CD4-positive, alpha-beta T cell treated with Interleukin-6 at 100 ng/mL for 8 hours (primary cell): ENCODE measurements around the gene C14orf180.

Source experiments
- DNase-seq: peaks from one replicate; pipeline ENCODE4 v3.0.0-alpha.2; 2020; ENCODE audit warnings: mixed read lengths, low spot score

C14orf180 gene

DNA sequence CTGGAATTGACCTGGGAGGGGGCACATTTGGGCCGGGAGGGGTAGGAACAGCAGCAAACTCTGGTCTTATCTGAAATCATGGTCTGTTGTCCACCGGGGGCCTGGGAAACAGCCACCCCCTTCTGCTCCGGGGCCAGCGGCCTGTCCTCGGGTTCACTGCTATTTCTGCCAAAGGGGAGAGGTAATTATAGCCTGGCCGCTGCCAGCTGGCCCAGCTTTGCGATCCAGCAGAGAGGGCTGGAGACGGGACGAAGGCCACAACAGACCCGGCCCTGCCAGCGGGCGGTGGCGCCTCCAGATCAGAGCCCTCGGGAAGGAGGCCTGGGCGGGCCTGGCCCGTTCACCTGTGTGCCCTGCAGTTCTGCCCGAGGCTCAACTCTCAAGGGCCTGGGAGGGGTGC lies at the start of gene C14orf180:
TSS of gene C14orf180 (plus strand) at position 258 of the 400 bp plus-strand sequence. CDS start 6,667 bp downstream, outside the sequence.
- DNase-seq: no peak

DNA sequence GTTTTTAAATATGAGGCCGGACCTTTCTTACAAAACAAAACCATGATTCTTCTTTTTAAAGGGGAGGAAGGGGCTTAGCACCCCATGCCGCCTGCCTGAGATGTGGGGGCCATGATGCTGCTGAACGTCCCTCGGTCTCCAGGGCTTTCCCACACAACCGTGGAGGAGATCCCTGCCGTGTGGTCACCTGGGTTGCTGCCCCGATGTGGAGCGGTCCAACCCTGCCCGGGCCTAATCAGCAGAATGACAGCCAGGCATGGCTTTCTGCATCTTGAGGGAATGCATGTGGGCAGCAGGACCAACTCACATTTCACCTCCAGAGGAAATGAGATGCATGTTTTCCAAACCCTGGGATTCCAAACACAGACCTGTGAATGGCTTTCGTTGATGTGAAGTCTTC lies 48.9 kb upstream of the C14orf180 start:
- DNase-seq: no peak

DNA sequence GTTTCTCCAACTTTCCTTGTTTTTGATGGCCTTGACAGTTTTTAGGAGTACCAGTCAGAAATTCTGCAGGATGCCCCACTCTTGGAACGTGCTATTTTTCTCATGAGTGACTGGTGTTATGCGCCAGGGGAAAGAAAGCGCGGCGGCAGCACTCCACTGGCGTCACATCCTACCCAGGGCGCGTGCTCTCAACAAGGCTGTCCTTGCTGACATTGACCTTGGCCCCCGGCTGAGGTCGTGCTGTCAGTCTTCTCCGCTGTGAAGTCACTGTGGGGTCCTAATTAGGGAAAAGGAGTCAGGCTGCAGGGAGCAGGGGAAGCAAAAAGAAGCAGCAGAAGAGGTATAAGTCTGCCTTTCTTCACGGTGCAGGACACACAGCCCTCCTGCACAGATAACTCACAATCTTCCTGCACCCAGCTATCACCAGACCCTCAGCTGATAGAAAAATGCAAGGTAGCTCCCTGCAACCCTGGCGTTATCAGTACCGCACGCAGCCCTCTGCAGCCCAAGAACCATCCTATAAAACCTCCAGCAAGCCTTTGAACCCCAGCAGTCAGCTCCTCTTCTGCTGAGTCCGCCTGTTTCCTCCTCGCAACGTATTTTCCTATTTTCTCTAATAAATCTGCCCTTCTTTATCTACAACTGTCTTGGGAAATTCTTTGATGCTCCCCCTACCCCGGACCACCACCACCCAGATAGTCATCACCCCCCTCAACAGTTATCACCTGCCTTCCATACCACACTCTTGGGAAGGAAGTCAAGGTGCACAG lies 48.0 kb upstream of the C14orf180 start:
- no peak for DNase-seq

DNA sequence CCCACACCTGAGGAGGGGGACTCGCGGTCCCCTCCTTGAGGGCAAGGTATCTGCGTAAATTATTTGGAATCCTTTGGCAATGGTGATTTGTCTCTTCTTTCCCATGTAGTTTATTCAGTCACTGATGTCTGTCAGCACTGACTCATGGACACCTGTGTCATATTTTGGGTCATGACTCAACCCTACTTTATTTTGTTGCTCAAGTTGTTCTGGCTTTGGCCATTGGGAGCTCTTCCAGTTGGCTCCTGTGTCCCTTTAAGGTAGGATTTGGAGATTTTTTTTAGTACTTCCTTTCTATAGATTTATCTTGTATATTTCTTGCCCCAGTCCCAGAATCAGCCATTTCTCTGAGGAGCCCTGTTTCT lies 47.4 kb upstream of the C14orf180 start:
- DNase-seq: no peak

DNA sequence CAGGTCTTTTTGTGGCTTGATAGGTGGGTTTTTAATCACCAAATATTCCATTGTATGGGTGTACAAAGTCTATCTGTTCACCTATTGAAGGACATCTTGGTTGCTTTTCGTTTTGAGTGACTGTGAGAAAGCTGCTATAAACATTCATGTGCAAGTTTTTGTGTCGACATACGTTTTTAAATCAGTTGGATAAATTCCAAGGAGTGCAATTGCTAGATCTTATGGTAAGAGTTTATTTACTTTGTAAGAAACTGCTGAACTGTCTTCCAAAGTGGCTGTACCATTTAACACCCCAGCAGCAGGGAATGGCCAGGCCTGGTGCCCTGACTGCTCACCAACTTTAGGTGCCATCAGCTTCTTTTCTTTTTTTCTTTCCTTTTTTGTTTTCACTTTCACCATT lies 45.5 kb upstream of the C14orf180 start:
- DNase-seq: no peak

DNA sequence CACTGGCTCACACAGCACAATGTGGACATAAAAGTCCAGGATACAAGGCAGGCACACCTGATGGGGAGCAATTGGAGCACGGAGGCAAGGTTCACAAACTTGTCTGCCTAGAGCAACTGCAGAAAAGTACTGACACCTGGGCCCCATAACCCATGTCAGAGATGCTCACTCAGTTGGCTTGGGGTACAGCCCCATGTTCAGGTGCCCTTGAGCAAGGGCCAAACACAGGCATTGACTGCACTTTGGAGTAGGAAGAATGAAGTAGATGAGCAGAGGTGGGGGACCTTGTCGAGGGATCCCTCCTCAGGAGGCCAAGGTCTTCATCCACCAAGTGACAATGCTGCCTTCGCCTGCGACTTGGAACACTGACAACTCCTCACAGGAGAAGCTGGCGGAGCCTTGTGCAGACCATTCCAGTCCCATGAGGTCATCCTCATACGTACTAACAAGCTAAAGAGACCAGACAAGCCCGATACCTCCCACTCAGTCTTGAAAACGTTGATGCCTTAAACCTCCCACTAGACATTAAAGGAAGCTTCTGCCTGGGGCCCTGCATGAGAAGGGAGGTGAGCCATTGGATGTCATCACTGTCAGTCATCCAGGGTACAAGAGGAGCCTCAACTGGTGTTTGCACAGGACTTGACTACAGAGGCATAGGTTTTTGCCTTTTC lies 42.5 kb upstream of the C14orf180 start:
- no peak for DNase-seq

DNA sequence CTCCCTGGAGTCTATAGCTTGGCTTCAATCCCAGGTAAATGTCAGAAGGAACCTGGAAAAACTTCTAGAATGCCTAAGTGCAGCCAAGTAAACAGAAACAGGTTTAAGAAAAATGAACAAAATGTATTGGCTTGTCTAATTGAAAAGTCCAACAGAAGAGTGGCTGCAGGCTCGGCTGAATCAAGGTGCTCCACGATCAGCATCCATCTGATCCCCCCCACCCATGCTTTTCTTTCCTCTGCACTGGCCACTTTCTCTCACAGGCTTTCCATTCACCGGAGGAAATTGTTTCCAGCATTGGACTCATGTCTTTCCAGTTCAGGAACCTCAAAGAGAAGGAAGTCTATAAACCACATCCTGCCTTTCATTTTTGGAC lies 42.0 kb upstream of the C14orf180 start:
- DNase-seq: no peak

DNA sequence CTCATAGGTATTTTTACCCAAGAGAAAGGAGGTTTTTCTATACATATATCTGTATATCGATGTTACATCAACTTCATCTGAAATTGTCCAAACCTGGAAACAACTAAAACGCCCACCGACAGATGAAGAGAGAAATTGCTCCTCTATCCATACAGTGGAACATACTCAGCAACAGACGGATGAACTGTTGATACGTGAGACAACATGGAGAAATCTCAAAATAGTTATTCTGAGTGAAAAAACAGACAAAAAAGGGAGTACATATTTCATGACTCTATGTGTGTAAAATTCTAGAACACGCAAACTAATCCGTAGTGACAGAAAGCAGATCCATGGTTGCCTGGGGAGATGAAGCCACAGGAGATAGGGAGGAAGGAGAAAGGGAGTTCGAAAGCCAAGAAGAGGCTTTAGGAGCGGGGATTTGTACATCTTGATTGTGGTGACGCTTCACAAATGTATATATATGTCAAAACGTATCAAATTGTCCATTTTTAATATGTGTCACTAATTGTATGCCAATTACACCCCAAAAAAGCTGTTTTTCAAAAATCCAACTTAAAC lies 37.6 kb upstream of the C14orf180 start:
- no peak for DNase-seq

DNA sequence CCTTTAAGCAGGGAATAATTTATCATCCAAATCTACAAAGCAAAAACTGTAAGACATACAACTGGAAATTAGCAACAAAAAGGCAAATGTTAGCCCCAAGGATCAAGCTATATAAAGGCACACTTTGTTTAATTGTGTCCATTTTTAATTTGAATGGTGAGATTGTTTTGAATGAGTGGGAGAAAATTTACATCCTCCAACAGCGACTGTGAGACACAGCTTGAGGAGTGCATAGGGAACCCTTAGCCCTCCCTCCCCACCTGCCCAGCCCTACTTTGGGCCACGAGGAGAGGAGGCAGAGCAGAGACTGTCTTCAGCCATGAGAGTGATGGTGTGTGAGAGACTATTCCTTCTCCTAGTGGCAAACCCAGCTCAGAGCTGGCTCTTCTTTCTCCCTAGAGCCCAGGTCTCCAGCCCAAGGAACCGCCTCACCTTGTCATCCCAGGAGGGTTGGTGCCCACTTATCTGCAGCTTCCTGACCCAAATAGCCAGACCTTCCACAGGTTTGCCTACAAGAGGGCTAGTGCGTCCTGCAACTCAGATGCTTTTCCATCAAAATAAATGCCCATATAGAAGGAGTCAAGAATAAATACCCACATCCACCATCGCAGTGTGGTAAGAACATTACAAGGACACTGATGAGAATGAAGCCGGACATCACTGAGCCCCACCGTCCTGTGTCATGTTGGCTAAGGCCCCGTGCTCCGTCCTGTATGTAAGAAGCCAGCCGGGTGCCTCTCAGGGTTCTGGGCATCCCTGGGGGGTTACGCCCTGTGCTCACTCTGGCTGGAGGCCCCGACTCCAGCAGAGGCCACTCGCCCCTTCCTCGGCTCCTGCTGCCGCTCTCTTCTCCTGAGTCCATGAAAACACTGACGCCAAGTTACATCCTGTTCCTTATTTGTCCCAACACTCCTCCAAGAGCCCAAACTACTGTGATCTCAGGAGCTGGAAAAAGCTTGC lies 36.4 kb upstream of the C14orf180 start:
- no peak for DNase-seq

DNA sequence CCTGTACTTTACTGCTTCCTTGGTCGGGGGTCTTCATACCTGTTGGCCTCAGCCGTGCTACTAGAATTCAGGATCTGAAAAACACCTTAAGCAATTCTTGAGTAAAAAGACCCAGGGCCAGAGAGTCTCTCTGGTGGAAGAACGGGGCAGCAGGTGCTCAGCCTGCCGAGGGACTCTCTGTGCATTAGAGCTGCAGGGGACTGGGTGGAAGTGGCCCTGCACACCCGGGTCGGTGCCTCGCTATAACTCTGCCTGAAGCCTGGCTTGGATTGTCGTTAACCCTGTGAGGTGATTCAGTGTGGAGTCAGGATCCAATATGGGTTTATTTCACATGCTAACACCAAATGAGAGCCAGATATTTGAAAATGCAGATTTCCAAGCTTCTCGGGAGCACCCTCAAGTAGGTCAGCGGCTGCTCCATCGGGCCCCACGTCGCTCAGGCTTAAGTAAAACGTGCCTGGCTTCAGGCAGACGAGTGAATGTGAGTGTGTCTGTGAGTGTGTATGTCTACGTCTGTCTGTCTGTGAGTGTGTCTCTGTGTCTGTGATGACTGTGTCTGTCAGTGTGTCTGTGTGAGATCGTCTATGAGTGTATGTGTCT lies 35.1 kb upstream of the C14orf180 start:
- DNase-seq: no peak

DNA sequence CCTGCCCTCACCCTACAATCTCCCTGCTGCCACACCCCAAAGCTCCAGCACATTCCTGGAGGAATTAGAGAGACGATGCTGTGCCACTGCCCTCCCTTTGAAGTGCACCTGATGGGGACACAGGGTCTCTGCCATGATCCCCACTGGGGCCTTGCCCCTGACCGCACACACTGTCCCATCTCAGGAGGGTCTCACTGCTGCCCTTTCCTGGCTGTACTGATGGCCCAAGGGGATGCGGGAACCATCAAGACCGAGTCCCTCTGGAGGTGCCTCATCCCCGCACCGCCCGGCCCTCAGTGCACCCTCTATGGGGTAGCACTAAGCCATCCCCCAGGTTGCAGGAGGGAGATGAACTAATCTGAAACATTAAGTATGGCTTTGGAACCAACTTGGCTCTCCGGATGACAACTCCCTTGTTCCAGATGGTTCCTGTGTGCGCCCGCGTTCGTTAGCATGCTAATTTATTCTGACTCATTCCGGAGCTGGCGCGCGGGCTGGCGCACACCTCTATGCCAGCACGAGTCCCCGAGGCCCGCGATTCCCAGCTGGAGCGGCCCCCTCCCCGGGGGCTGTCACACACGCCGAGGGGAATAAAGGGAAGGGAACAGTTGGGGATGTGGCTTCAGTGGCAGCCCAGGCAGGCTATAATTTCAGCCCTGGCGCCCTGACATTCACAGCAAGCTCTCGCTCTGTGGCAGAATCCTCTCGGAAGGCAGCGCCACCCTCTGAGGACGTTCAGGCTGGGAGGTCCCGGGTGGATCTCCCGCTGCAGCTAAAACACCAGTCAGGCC lies 34.2 kb upstream of the C14orf180 start:
- DNase-seq: no peak

DNA sequence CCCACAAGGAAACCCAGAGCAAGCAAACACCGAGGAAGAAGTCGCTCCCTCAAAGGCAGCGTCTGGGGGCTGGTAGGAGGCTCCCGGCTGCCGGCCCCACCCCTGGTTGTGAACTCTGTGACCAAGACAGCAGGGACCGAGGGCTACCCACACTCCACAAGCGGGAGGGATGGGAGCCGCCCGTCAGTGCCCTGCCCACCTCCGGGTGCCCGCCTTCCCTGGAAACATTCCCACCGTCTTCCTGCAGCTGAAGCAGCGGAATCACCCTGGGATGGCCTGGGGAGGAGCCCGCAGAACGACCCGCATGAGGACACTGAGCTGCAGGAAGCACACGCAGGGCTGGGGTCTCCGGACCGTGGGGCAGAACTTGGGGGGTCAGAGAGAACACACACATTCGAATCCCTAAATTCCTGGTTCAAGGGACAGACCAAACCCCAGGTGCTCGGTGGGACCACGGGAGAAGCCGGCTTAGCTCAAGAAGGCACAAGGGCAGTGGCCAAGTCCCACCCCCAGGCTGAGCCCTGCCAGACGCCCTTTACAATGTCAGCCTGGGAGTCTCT lies 33.5 kb upstream of the C14orf180 start:
- no peak for DNase-seq

DNA sequence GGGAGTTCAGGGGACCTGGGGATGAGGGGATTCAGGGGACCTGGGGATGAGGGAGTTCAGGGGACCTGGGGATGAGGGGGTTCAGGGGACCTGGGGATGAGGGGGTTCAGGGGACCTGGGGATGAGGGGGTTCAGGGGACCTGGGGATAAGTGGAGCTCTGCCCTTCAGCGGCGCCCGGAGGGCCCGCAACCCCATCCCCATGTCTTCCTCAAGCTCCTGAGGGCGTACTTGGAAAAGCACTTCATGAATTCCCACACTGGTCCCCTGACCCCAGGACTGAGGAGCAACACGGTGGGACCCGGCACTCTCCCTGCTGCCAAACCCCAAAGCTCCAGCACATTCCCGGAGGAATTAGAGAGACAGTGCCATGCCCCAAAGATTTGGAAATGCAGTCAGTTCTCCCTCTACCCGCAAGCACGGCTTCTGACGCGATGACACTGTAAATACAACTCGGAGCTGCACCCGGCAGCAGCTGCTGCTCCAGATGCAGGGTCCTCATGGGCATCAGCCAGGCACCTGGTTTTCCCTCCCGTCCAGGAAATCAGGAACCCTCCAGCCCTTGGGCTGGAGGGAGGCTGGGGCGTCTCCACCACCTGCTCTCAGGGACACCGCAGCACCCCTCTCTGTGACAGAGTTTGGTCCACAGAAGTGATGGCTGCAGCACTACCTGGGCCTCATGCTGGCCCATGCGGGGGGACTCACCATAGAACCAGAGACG lies 32.8 kb upstream of the C14orf180 start:
- DNase-seq: no peak

DNA sequence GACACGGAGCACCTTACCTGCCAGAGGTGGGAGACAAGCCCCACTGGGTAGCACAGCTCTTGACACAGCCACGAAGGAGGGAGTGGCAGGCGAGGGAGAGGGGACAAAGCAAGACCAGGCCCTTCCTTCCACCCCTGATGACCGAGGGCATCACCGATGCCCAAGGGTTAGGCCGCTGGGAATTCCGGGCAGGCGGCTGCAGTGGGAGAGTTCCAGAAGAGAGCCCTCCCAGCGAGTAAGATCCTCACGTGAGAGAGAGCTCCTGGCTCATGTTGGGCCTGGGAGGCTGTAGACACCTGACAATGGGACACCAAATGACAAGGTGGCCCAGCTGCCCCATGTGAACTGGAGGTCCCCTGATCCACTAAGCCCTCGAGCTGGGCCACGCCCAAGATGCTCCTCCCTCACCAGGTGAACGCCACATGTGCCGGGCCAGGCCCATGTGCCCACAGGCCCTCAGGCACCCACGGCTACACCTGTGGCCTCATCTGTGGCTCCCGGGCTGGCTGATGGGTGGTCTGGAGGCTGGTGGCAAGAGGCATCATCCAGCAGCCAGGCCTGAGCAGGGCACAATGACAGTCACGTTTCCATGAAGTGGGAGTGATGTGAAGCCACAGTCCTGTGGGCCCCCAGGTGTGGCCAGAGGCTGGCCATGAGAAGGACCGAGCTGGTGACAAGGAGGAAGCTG lies 32.1 kb upstream of the C14orf180 start:
- no peak for DNase-seq

DNA sequence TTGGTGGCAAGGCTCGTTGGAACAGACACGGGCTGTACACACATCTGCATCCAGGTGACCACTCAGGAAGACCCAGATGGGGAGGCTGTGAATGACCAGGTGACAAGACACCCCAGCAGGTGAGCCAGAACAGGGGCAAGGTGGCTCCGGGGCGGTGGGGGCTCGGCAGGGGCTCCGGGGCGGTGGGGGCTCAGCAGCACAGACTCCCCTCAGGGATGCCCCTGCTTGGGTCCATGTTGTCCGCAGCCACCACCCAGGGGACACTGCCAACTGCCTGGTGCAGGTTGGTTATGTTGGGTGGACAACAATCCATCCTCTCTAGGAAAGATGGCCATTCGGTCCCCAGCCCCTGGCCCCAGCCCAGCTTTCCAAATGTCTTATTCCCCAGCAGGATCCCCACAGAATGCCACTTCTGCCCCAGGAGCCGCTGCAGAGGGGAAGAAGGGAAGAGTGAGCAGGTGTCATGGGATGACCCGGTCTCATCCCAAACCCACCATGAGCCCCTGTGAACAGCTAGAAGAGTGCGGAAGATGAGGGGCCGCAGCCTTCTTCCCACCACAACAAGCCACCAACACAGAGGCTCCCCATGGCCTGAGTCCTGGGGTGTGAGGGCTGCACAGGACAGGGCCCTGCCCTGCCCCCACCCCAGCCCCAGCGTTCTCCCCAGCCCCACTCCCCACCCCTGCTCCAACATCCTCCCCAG lies 31.4 kb upstream of the C14orf180 start:
- no peak for DNase-seq

DNA sequence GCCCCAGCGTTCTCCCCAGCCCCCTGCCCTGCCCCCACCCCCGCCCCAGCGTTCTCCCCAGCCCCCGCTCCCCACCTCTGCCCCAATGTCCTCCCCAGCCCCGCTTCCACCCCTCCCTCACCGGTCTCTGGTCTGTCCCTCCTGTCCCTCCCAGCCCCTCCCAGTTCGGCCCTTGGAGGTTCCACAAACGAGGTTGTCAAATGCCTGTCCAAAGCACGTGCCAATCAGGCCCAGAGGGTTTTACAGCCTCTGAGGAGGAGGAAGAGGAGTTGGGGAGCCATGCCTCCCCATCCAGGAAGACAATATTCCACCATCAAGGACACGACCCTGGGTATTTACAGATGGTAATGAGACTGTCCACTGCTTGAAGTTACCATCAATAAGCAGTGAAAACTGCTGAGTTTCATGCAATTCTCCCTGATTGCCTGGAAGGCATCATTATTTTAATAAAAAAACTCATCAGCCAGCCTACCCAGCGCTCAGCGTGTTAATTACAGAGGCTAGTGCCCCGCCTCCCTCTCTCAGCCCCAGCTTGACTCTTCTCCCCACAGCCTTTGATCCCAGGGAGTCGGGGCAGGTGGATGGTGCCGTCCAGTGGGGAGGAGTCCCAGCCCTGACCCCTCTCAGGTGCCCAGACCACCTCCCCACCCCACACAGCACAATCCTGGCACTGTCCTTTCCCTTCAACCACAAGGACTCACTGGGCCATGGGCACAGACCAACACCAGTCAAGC lies 30.6 kb upstream of the C14orf180 start:
- DNase-seq: no peak

DNA sequence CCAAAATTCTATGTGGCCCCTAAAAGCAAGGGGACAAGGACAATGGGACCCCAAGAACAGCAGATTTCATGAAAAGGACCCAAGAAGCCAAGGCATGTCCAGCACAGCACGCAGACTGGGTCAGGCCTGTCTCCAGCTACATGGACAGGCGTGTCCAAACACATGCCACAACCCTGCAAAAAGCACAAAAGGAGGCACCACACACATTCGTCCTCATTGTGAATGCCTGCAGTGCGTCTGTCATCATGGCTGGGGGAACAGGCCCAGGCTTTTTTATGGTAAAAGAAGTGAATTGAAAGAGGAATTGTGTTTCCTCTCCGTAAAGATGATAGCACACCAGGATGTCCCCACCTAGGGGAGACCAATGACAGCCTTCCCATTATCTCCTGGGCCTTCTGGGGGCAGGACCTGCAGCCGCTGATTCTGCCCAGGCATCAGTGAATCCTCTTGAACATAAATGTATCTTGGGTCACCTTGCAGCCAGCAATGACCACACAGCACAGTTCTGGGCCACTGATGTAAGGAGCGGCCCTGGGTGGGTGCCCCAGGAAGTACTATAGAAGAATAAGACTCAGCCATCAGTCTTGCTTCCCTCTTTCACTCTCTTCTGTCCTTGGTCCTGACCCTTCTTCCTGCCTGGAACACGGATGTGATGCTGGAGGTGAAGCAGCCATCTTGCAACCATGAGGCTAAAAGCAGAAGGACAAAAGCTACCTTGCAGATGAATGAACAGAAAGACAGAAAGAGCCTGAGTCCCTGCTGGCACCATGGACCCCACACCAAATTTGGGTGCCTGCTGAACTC lies 29.8 kb upstream of the C14orf180 start:
- DNase-seq: no peak
